ENCODE data around the gene NFIA.

Gene NFIA

GRCh38 chr1:61171346-61171745, 89.0 kb downstream of the NFIA start:
- Histone ChIP-seq H3K27ac (ENCODE audit: extremely low read depth, low read depth, low read length) (no peak overlapping the region), H3K36me3 (ENCODE audit: control insufficient read depth in 2 of 2, insufficient read depth in 1 of 2, low read length in 2 of 2) (no peaks in the 10 kb centered on the region), H3K9me3 (ENCODE audit: control insufficient read depth, insufficient read depth, low read depth, low read length) (no peaks in the 10 kb centered on the region), H3K4me3 (ENCODE audit: low read depth, low read length) (no peak overlapping the region), H3K4me1 (ENCODE audit: control insufficient read depth, insufficient read depth, low read length) (peaks cover 9% of the 10 kb centered on the region)
- ChIA-PET CTCF (no interaction called here), POLR2A (no interaction called here)
- TF ChIP-seq MEIS1 (CRISPR knock-in tag; IDR thresholded peaks at IDR 0.05; ENCODE audit: borderline replicate concordance), result no peak
- TF ChIP-seq ZNF701 (tag by site-specific recombination; IDR thresholded peaks at IDR 0.05), result no peak
- no peak for TF ChIP-seq ZFP69B (tag by site-specific recombination; IDR thresholded peaks at IDR 0.05)
- TF ChIP-seq ZNF239 (tag by site-specific recombination; IDR thresholded peaks at IDR 0.05), result no peak
- no peak for TF ChIP-seq ZBTB1 (tag by site-specific recombination; IDR thresholded peaks at IDR 0.05)
- TF ChIP-seq ZNF416 (tag by site-specific recombination; IDR thresholded peaks at IDR 0.05), result no peak
- no peak for TF ChIP-seq ZNF664 (tag by site-specific recombination; IDR thresholded peaks at IDR 0.05)
- no peak for TF ChIP-seq ZNF530 (tag by site-specific recombination; IDR thresholded peaks at IDR 0.05; ENCODE audit: low read depth)
- TF ChIP-seq, protein P1, sequence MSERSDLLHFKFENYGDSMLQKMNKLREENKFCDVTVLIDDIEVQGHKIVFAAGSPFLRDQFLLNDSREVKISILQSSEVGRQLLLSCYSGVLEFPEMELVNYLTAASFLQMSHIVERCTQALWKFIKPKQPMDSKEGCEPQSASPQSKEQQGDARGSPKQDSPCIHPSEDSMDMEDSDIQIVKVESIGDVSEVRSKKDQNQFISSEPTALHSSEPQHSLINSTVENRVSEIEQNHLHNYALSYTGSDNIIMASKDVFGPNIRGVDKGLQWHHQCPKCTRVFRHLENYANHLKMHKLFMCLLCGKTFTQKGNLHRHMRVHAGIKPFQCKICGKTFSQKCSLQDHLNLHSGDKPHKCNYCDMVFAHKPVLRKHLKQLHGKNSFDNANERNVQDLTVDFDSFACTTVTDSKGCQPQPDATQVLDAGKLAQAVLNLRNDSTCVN (tag by site-specific recombination; optimal IDR thresholded peaks at IDR 0.05), result no peak
- no peak for TF ChIP-seq ZNF23 (tag by site-specific recombination; IDR thresholded peaks at IDR 0.05; ENCODE audit: borderline replicate concordance)
- no peak for TF ChIP-seq ZNF248 (tag by site-specific recombination; IDR thresholded peaks at IDR 0.05)
- no peak for TF ChIP-seq ZNF362 (tag by site-specific recombination; IDR thresholded peaks at IDR 0.05)
- no peak for TF ChIP-seq ZNF513 (tag by site-specific recombination; IDR thresholded peaks at IDR 0.05)
- TF ChIP-seq ZNF433 (tag by site-specific recombination; IDR thresholded peaks at IDR 0.05; ENCODE audit: low read depth), result no peak
- TF ChIP-seq ZNF133 (tag by site-specific recombination; IDR thresholded peaks at IDR 0.05), result no peak
- no peak for TF ChIP-seq GLIS2 (tag by site-specific recombination; IDR thresholded peaks at IDR 0.05)
- TF ChIP-seq ZNF140 (tag by site-specific recombination; IDR thresholded peaks at IDR 0.05), result no peak
- TF ChIP-seq, protein P2, sequence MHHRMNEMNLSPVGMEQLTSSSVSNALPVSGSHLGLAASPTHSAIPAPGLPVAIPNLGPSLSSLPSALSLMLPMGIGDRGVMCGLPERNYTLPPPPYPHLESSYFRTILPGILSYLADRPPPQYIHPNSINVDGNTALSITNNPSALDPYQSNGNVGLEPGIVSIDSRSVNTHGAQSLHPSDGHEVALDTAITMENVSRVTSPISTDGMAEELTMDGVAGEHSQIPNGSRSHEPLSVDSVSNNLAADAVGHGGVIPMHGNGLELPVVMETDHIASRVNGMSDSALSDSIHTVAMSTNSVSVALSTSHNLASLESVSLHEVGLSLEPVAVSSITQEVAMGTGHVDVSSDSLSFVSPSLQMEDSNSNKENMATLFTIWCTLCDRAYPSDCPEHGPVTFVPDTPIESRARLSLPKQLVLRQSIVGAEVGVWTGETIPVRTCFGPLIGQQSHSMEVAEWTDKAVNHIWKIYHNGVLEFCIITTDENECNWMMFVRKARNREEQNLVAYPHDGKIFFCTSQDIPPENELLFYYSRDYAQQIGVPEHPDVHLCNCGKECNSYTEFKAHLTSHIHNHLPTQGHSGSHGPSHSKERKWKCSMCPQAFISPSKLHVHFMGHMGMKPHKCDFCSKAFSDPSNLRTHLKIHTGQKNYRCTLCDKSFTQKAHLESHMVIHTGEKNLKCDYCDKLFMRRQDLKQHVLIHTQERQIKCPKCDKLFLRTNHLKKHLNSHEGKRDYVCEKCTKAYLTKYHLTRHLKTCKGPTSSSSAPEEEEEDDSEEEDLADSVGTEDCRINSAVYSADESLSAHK (tag by site-specific recombination; IDR thresholded peaks at IDR 0.05), result no peak
- TF ChIP-seq GLI2 (tag by site-specific recombination; IDR thresholded peaks at IDR 0.05; ENCODE audit: borderline replicate concordance, low read depth), result no peak
- TF ChIP-seq ZNF48 (tag by site-specific recombination; IDR thresholded peaks at IDR 0.05), result no peak

DNA sequence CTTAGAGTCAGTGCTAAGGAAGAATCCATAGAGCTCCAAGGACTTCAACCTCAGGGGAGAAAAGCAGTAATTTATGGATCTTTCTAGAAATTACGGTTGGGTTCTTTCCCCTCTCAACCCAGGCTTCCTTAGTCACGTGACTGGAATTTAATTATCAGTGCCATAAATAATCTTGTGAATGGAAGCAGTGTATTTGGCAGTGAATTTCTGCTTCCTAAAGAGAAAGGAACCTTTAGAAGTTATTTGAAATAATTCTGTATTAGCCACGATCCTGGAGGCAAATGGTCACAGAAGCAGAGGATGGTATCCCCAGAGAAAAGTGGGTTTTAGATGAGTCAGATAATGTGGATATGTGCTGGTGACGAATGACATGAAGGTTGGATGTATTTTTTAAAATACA, 89.6 kb downstream of the NFIA start:
- no peak overlapping the region for H3K27ac ChIP-seq (ENCODE audit: extremely low read depth, low read depth, low read length)

More for the DNA sequence above, 89.6 kb downstream of the NFIA start:
- POLR2A ChIA-PET, result no interaction called here
- H3K4me1 ChIP-seq (ENCODE audit: control insufficient read depth, insufficient read depth, low read length), result peaks cover 9% of the 10 kb centered on the region
- CTCF ChIA-PET, result no interaction called here
- no peak overlapping the region for H3K4me3 ChIP-seq (ENCODE audit: low read depth, low read length)
- TF ChIP-seq, protein P3, sequence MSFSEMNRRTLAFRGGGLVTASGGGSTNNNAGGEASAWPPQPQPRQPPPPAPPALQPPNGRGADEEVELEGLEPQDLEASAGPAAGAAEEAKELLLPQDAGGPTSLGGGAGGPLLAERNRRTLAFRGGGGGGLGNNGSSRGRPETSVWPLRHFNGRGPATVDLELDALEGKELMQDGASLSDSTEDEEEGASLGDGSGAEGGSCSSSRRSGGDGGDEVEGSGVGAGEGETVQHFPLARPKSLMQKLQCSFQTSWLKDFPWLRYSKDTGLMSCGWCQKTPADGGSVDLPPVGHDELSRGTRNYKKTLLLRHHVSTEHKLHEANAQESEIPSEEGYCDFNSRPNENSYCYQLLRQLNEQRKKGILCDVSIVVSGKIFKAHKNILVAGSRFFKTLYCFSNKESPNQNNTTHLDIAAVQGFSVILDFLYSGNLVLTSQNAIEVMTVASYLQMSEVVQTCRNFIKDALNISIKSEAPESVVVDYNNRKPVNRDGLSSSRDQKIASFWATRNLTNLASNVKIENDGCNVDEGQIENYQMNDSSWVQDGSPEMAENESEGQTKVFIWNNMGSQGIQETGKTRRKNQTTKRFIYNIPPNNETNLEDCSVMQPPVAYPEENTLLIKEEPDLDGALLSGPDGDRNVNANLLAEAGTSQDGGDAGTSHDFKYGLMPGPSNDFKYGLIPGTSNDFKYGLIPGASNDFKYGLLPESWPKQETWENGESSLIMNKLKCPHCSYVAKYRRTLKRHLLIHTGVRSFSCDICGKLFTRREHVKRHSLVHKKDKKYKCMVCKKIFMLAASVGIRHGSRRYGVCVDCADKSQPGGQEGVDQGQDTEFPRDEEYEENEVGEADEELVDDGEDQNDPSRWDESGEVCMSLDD (tag by site-specific recombination; IDR thresholded peaks at IDR 0.05), result no peak
- no peak for TF ChIP-seq ZNF10 (tag by site-specific recombination; IDR thresholded peaks at IDR 0.05)
- no peaks in the 10 kb centered on the region for H3K36me3 ChIP-seq (ENCODE audit: control insufficient read depth in 2 of 2, insufficient read depth in 1 of 2, low read length in 2 of 2)
- no peaks in the 10 kb centered on the region for H3K9me3 ChIP-seq (ENCODE audit: control insufficient read depth, insufficient read depth, low read depth, low read length)

Data from HEK293 (cell line).